Globus pallidus (tissue), 1 donor: ENCODE data around the gene MRPL33.

Experiments used
- DNase-seq: peaks from one replicate; pipeline ENCODE4 v3.0.0-alpha.2; 2015; ENCODE audit warnings: low spot score

Gene MRPL33

GRCh38 chr2:27776696-27777095 lies 5.2 kb downstream of the MRPL33 start:
- no peak for DNase-seq

- DNase-seq = no peak
Measured at GRCh38 chr2:27779417-27780055, 8.0 kb downstream of the MRPL33 start.

GRCh38 chr2:27781496-27781895 lies 10.0 kb downstream of the MRPL33 start:
- no peak for DNase-seq

GRCh38 chr2:27782701-27783100 lies 11.2 kb downstream of the MRPL33 start:
- no peak for DNase-seq

- no peak for DNase-seq
Measured at GRCh38 chr2:27790796-27791195, 19.3 kb downstream of the MRPL33 start.

GRCh38 chr2:27792759-27793158 lies 21.2 kb downstream of the MRPL33 start:
- no peak for DNase-seq

GRCh38 chr2:27795093-27795834 lies 23.7 kb downstream of the MRPL33 start:
- DNase-seq = no peak

GRCh38 chr2:27795868-27796277 lies 24.4 kb downstream of the MRPL33 start:
- DNase-seq = no peak

GRCh38 chr2:27796791-27797765 lies 25.6 kb downstream of the MRPL33 start:
- no peak for DNase-seq

GRCh38 chr2:27797841-27798240 lies 26.3 kb downstream of the MRPL33 start:
- no peak for DNase-seq

GRCh38 chr2:27798486-27798885 lies 27.0 kb downstream of the MRPL33 start:
- DNase-seq = no peak

- DNase-seq = no peak
Measured at GRCh38 chr2:27798948-27799645, 27.6 kb downstream of the MRPL33 start.

GRCh38 chr2:27799646-27800010 lies 28.1 kb downstream of the MRPL33 start:
- DNase-seq = no peak

GRCh38 chr2:27800856-27801255 lies 29.3 kb downstream of the MRPL33 start:
- no peak for DNase-seq

GRCh38 chr2:27802547-27802946 lies 31.0 kb downstream of the MRPL33 start:
- no peak for DNase-seq

- DNase-seq = no peak
Measured at GRCh38 chr2:27803046-27803445, 31.5 kb downstream of the MRPL33 start.

- DNase-seq = no peak
Measured at GRCh38 chr2:27804146-27804545, 32.6 kb downstream of the MRPL33 start.

- no peak for DNase-seq
Measured at GRCh38 chr2:27805180-27805579, 33.7 kb downstream of the MRPL33 start.

GRCh38 chr2:27806311-27807059 lies 35.0 kb downstream of the MRPL33 start:
- DNase-seq = no peak

- no peak for DNase-seq
Measured at GRCh38 chr2:27807476-27807875, 36.0 kb downstream of the MRPL33 start.

GRCh38 chr2:27808418-27808817 lies 36.9 kb downstream of the MRPL33 start:
- no peak for DNase-seq
